Astrocyte of the cerebellum (primary cell): Measurements from ENCODE around the gene ACOXL.

Experiments
- DNase-seq: peaks from one replicate; pipeline ENCODE4 v3.0.0-alpha.2; 2011; ENCODE audit warnings: low read depth
- H3K4me3 ChIP-seq: 2 replicates; pipeline ENCODE4 v1.5.1; 2011; ENCODE audit warnings: mild to moderate bottlenecking, low read depth, low read length, moderate library complexity
- CTCF ChIP-seq: IDR thresholded peaks from 2 replicates; pipeline ENCODE4 v1.5.1; 2012; ENCODE audit warnings: low read length, low read depth, moderate library complexity, mild to moderate bottlenecking; ENCODE audit errors: missing control alignments
- in situ Hi-C: cut with HindIII; loops from 2 replicates; pipeline ENCODE4 v1.10.0; 2017; ENCODE audit warnings: low sequenced_read_pairs

ACOXL gene

GRCh38 chr2:110948027-110948674, 215.8 kb downstream of the ACOXL start:
- H3K4me3 ChIP-seq = no peak overlapping the region
- no peak for TF ChIP-seq CTCF
- in situ Hi-C loops = no loop called here
- DNase-seq = no peak

GRCh38 chr2:110950281-110950680, 217.9 kb downstream of the ACOXL start:
- no peak for TF ChIP-seq CTCF
- in situ Hi-C loops = no loop called here
- no peak for DNase-seq
- H3K4me3 ChIP-seq = no peak overlapping the region

- in situ Hi-C loops = no loop called here
These were observed 222.7 kb downstream of the ACOXL start for GRCh38 chr2:110955045-110955444.

GRCh38 chr2:110955556-110955955, 223.2 kb downstream of the ACOXL start:
- in situ Hi-C loops = no loop called here
- no peak overlapping the region for H3K4me3 ChIP-seq
- no peak for TF ChIP-seq CTCF
- DNase-seq = no peak

More at GRCh38 chr2:110955045-110955444, 222.7 kb downstream of the ACOXL start:
- H3K4me3 ChIP-seq = no peak overlapping the region
- TF ChIP-seq CTCF = no peak
- DNase-seq = no peak

- no peak for DNase-seq
- no peak for TF ChIP-seq CTCF
- no peak overlapping the region for H3K4me3 ChIP-seq
- in situ Hi-C loops = no loop called here
These were observed 224.9 kb downstream of the ACOXL start for GRCh38 chr2:110957293-110957692.

GRCh38 chr2:110958346-110959119, 226.2 kb downstream of the ACOXL start:
- no peak for TF ChIP-seq CTCF
- in situ Hi-C loops = no loop called here
- no peak for DNase-seq

More at GRCh38 chr2:110958346-110959119, 226.2 kb downstream of the ACOXL start:
- no peak overlapping the region for H3K4me3 ChIP-seq
